PC-3 (cell line): ENCODE results near the gene PRLH. TPM values are rescaled to one million over a fixed set of nuclear protein-coding genes. Genes with fewer than 3 reads are reported as not detected.

Source experiments
- ATAC-seq: fragments of 200-7000 bp; cut with Tn5 transposase; 2 replicates; pipeline ENCODE4 v1.9.1; 2020; ENCODE audit warnings: mild to moderate bottlenecking, moderate library complexity
- BruUV-seq: library from RNA; stranded (reverse); fragments of 400-500 nt; replicated peaks from 2 replicates; lab custom pipeline; 2021; lab: Mats Ljungman, UMichigan
- CTCF ChIA-PET: fragments of 300-600 bp; sonication (Branson Sonifier 250); formaldehyde crosslinking; loops from one replicate; lab custom pipeline; 2022; ENCODE audit warnings: antibody characterized with exemption; lab: Charles Lee
- POLR2A ChIA-PET: fragments of 300-600 bp; sonication (Branson Sonifier 250); formaldehyde crosslinking; loops from one replicate; lab custom pipeline; 2022; ENCODE audit warnings: antibody characterized with exemption; ENCODE audit not compliant: unreplicated experiment; lab: Charles Lee
- DNase-seq: peaks from one replicate; pipeline ENCODE4 v3.0.0-alpha.2; 2015
- H2AFZ ChIP-seq: fragments of 300-600 bp; sonication (generic); 2 replicates; pipeline ENCODE4 v1.6.0; 2016; ENCODE audit warnings: antibody characterized with exemption, low read length
- H3F3A ChIP-seq: fragments of 300-600 bp; sonication (generic); one replicate; pipeline ENCODE4 v1.6.0; 2017; ENCODE audit warnings: antibody characterized with exemption, low read length, control low read depth, mild to moderate bottlenecking; ENCODE audit not compliant: unreplicated experiment
- H3K27ac ChIP-seq: fragments of 300-600 bp; sonication (generic); 2 replicates; pipeline ENCODE4 v1.5.1; 2016; ENCODE audit warnings: mild to moderate bottlenecking, low read length
- H3K27me3 ChIP-seq: fragments of 300-600 bp; sonication (generic); 2 replicates; pipeline ENCODE4 v1.6.1; 2016; ENCODE audit warnings: low read length, mixed read lengths
- H3K36me3 ChIP-seq: fragments of 300-600 bp; sonication (generic); 2 replicates; pipeline ENCODE4 v1.6.1; 2016; ENCODE audit warnings: low read depth, mixed run types, low read length, mixed read lengths
- H3K4me1 ChIP-seq: fragments of 300-600 bp; sonication (generic); 2 replicates; pipeline ENCODE4 v1.5.1; 2016; ENCODE audit warnings: low read length; ENCODE audit not compliant: insufficient read depth
- H3K4me2 ChIP-seq: fragments of 300-600 bp; sonication (generic); 2 replicates; pipeline ENCODE4 v1.6.0; 2016; ENCODE audit warnings: low read length
- H3K4me3 ChIP-seq: fragments of 300-600 bp; sonication (generic); 2 replicates; pipeline ENCODE4 v1.5.1; 2016; ENCODE audit warnings: mild to moderate bottlenecking, low read length, mixed read lengths
- H3K79me2 ChIP-seq: fragments of 300-600 bp; sonication (generic); 2 replicates; pipeline ENCODE4 v1.6.1; 2017; ENCODE audit warnings: low read length, mixed read lengths
- H3K9ac ChIP-seq: fragments of 300-600 bp; sonication (generic); 2 replicates; pipeline ENCODE4 v1.6.0; 2016; ENCODE audit warnings: mild to moderate bottlenecking, low read length
- H3K9me2 ChIP-seq: fragments of 300-600 bp; sonication (generic); replicated peaks from 2 replicates; pipeline ENCODE4 v1.6.1; 2016; ENCODE audit warnings: mixed run types, low read length, mixed read lengths
- H3K9me3 ChIP-seq: fragments of 300-600 bp; sonication (generic); 2 replicates; pipeline ENCODE4 v1.6.1; 2016; ENCODE audit warnings: low read length, mixed read lengths
- H4K20me1 ChIP-seq: fragments of 300-600 bp; sonication (generic); 2 replicates; pipeline ENCODE4 v1.6.1; 2016; ENCODE audit warnings: low read length, mixed read lengths
- EZH2 ChIP-seq: fragments of 300-600 bp; sonication (generic); IDR thresholded peaks from one replicate; pipeline ENCODE4 v1.6.1; 2017; ENCODE audit warnings: antibody characterized with exemption, mild to moderate bottlenecking, low read length; ENCODE audit not compliant: unreplicated experiment
- EZH2phosphoT487 ChIP-seq: fragments of 300-600 bp; sonication (generic); IDR thresholded peaks from 2 replicates; pipeline ENCODE4 v1.6.1; 2018; ENCODE audit warnings: mild to moderate bottlenecking, antibody characterized with exemption, low read length, borderline replicate concordance
- intact Hi-C: fragments of 100-400 bp; cut with micrococcal nuclease; formaldehyde crosslinking; loops from 2 replicates; pipeline ENCODE4 v1.9.0; 2023
- total RNA-seq: library from RNA; depleted of rRNA; stranded (reverse); fragments of >200 nt; gene quantifications from 2 replicates; pipeline ENCODE4 v1.2.3, GENCODE V29; 2014
- TF ChIP-seq, protein P1 (sequence below): fragments of 300-600 bp; sonication (generic); conservative IDR thresholded peaks from 2 replicates; pipeline ENCODE4 v1.5.1; 2017; ENCODE audit warnings: antibody characterized with exemption, low read depth, mild to moderate bottlenecking, low read length

The PRLH gene
- total RNA-seq, 1 experiment from 2014 or later = not detected

DNA sequence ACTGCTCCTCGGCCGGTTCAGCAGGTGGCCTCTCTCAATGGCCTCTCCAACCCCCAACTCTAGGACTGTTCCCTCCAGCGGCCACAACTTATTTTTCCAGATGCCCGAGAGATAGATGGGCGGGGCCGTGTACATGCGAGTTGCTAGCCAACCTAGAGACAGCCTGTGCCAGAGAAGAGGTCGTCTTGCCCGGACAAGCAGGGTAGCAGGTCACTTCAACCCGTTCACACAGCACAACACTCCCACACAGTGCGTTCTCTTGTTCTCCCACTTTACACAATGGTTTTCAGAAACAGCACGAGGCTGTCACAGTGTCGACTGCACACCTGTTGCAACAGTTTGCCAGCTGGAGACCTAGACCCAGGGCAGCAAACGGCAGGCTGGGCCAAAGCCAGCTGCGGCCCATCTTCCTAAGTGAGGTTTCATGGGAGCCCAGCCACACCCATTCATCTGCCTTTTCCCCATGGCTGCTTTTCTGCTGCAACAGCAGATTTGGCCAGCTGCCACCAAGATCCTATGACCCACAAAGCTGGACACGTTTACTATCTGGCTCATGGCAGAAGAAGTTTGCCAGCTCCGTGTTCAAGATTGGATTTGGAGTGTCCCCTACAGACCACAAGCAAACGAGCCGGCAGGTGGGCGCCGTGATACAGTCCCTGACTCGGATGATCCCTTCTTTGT, 7.3 kb upstream of the PRLH start:
- H3K9ac ChIP-seq = no peak overlapping the region
- no peak overlapping the region for H3K27ac ChIP-seq
- ChIA-PET POLR2A (no interaction called here), CTCF (interaction anchor here (1.6 kb wide), 1 partner anchor 13 kb away, joined by 5 read pairs; no protein-coding TSS in a partner anchor)
- no peak overlapping the region for H3K4me2 ChIP-seq
- no peaks in the 10 kb centered on the region for H3K4me1 ChIP-seq
- H3K27me3 ChIP-seq = no peaks in the 10 kb centered on the region
- no peak overlapping the region for H3K4me3 ChIP-seq
- intact Hi-C loops = no loop called here
- 0 out of 2 replicates have a peak, but pooled peaks cover 6% of the 10 kb centered on the region for H3K9me3 ChIP-seq
- H3K9me2 ChIP-seq = no peaks in the 10 kb centered on the region
- DNase-seq (peak; percentile 34), ATAC-seq (peak; percentile 29)
- H2AFZ ChIP-seq = no peak overlapping the region
- no peaks in the 10 kb centered on the region for H3F3A ChIP-seq
- H3K36me3 ChIP-seq = peaks cover 22% of the 10 kb centered on the region
- no TSS peak for BruUV-seq
- no peaks in the 10 kb centered on the region for H4K20me1 ChIP-seq
- TF ChIP-seq EZH2phosphoT487 (no peak), EZH2 (no peak)
- TF ChIP-seq, protein P1, sequence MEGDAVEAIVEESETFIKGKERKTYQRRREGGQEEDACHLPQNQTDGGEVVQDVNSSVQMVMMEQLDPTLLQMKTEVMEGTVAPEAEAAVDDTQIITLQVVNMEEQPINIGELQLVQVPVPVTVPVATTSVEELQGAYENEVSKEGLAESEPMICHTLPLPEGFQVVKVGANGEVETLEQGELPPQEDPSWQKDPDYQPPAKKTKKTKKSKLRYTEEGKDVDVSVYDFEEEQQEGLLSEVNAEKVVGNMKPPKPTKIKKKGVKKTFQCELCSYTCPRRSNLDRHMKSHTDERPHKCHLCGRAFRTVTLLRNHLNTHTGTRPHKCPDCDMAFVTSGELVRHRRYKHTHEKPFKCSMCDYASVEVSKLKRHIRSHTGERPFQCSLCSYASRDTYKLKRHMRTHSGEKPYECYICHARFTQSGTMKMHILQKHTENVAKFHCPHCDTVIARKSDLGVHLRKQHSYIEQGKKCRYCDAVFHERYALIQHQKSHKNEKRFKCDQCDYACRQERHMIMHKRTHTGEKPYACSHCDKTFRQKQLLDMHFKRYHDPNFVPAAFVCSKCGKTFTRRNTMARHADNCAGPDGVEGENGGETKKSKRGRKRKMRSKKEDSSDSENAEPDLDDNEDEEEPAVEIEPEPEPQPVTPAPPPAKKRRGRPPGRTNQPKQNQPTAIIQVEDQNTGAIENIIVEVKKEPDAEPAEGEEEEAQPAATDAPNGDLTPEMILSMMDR = no peak
- no peaks in the 10 kb centered on the region for H3K79me2 ChIP-seq

DNA sequence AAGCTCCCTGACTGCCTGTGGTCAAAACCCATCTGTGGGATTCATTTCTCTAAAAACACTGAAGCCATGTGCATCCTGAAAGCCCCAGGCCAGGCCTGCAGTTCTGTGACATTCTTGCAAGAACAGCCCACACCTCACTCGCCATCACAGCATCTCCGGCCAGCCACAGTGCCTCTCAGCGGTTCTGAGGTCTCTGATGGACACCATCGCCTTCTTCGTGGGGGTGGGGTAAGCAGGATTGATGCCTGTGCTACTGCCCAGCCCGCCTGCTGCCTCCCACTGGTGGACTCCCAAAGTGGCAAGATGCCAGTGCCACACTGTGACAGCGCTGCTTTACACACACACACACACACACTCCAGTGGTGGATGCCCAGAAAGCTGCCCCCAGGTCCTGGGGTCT, 5.2 kb upstream of the PRLH start:
- Histone ChIP-seq H3K4me2 (no peak overlapping the region), H3K4me3 (no peak overlapping the region), H3K27ac (no peak overlapping the region), H2AFZ (no peak overlapping the region), H3K79me2 (no peaks in the 10 kb centered on the region), H3F3A (no peaks in the 10 kb centered on the region), H3K4me1 (no peaks in the 10 kb centered on the region), H3K9ac (no peak overlapping the region), H3K9me3 (no peaks in the 10 kb centered on the region), H4K20me1 (no peaks in the 10 kb centered on the region), H3K9me2 (no peaks in the 10 kb centered on the region), H3K27me3 (no peaks in the 10 kb centered on the region), H3K36me3 (0 out of 2 replicates have a peak, but pooled peaks cover 3% of the 10 kb centered on the region)
- intact Hi-C loops = no loop called here
- no TSS peak for BruUV-seq
- no peak for DNase-seq
- ATAC-seq = no peak
- ChIA-PET POLR2A (no interaction called here), CTCF (no interaction called here)
- TF ChIP-seq, protein P1 = no peak
- TF ChIP-seq EZH2 (no peak), EZH2phosphoT487 (no peak)

DNA sequence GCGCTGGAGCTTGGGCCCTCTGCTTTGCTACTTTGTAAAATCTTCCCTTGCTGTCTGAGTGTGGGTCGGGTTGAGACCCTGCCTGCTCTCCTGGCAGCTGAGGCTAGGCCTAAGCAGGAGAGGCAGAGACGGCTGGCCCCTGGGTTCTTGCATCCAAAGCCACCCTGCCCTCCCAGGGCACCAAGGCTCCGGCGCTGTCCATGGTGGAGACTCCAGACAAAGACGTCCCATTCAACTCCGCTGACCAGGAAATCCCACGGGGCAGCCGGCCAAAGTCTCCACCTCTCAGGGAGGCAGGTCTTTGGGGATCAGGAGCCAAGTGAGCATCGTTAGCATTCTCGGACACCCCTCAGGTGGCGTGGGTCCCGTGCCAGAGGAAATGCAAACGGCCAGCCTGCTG, 2.6 kb upstream of the PRLH start:
- TF ChIP-seq EZH2 (no peak), EZH2phosphoT487 (no peak)
- TF ChIP-seq, protein P1 = no peak
- no peaks in the 10 kb centered on the region for H3K4me1 ChIP-seq
- H3K4me3 ChIP-seq = no peak overlapping the region
- no peak for ATAC-seq
- H2AFZ ChIP-seq = no peak overlapping the region
- DNase-seq = no peak
- no peak overlapping the region for H3K27ac ChIP-seq
- ChIA-PET POLR2A (no interaction called here), CTCF (no interaction called here)
- H3F3A ChIP-seq = no peaks in the 10 kb centered on the region
- no peaks in the 10 kb centered on the region for H3K27me3 ChIP-seq
- no peaks in the 10 kb centered on the region for H4K20me1 ChIP-seq
- no peaks in the 10 kb centered on the region for H3K9me3 ChIP-seq
- H3K9me2 ChIP-seq = no peaks in the 10 kb centered on the region
- no peaks in the 10 kb centered on the region for H3K36me3 ChIP-seq
- H3K9ac ChIP-seq = no peak overlapping the region
- H3K4me2 ChIP-seq = no peak overlapping the region
- no peaks in the 10 kb centered on the region for H3K79me2 ChIP-seq
- no TSS peak for BruUV-seq
- intact Hi-C loops = no loop called here
